Prostate gland (tissue), 2 donors: ENCODE data around the gene DIP2B. TPM values are rescaled to one million over a fixed set of nuclear protein-coding genes. Genes with fewer than 3 reads are reported as not detected.

Source experiments
- DNase-seq: peaks from one replicate; pipeline ENCODE4 v3.0.0-alpha.2; 2019; ENCODE audit warnings: low spot score
- H3K27ac ChIP-seq, 2 donors: fragments of 200-600 bp; sonication (generic); 2 replicates each; pipeline ENCODE4 v1.5.1; 2017 to 2019
- H3K27me3 ChIP-seq: fragments of 200-600 bp; sonication (generic); replicated peaks from 2 replicates; pipeline ENCODE4 v1.5.1; 2019; ENCODE audit not compliant: insufficient read depth
- H3K36me3 ChIP-seq, 2 donors: fragments of 200-600 bp; sonication (generic); 1 replicate in 1 of 2; 2 replicates in 1 of 2; pipeline versions ENCODE4 v1.5.1 to v1.8.1; 2017 to 2019
- H3K4me1 ChIP-seq: fragments of 200-600 bp; sonication (generic); replicated peaks from 2 replicates; pipeline ENCODE4 v1.5.1; 2019
- H3K4me3 ChIP-seq, 2 donors: fragments of 200-600 bp; sonication (generic); 2 replicates each; pipeline ENCODE4 v1.5.1; 2017 to 2019
- H3K9me3 ChIP-seq: fragments of 200-600 bp; sonication (generic); 2 replicates; pipeline ENCODE4 v1.5.1; 2017
- POLR2A ChIP-seq: fragments of 450-650 bp; IDR thresholded peaks from one replicate; pipeline ENCODE4 v1.6.1; 2016; ENCODE audit warnings: antibody characterized with exemption, mild to moderate bottlenecking
- POLR2AphosphoS5 ChIP-seq: sonication (generic); formaldehyde crosslinking; IDR thresholded peaks from one replicate; pipeline ENCODE4 v1.6.1; 2017; ENCODE audit warnings: antibody characterized with exemption
- WGBS: methylation state at CpG from one replicate; pipeline ENCODE4 v1.1.5; 2018; 5-methylcytosine and 5-hydroxymethylcytosine counted together
- intact Hi-C: fragments of 100-400 bp; cut with DNase I; formaldehyde crosslinking; loops from one replicate; pipeline ENCODE4 v1.14.2; 2022
- total RNA-seq, 2 donors: library from RNA; depleted of rRNA; stranded (reverse); fragments of >200 nt; gene quantifications; one replicate each; pipeline ENCODE4 v1.1.0, GENCODE V29; 2016
- TF ChIP-seq, protein P1 (sequence below), 4 experiments: fragments of 200-600 bp in 2 of 4; fragments of 450-650 bp in 2 of 4; sonication (generic) in 2 of 4; IDR thresholded peaks; 1 replicate in 3 of 4; 2 replicates in 1 of 4; pipeline ENCODE4 v1.5.1; 2016 to 2019; ENCODE audit warnings: antibody characterized with exemption in 4 of 4, mild to moderate bottlenecking in 2 of 4, moderate library complexity in 2 of 4

The DIP2B gene
- total RNA-seq, 2 donors from 2014 or later: 23.2 to 56.3 TPM

GRCh38 chr12:50610171-50610570, 105.4 kb downstream of the DIP2B start:
- H3K36me3 ChIP-seq: no peaks in the 10 kb centered on the region
- H3K9me3 ChIP-seq: no peaks in the 10 kb centered on the region
- H3K4me1 ChIP-seq: no peaks in the 10 kb centered on the region
- TF ChIP-seq POLR2A (no peak), POLR2AphosphoS5 (no peak)
- TF ChIP-seq, protein P1, sequence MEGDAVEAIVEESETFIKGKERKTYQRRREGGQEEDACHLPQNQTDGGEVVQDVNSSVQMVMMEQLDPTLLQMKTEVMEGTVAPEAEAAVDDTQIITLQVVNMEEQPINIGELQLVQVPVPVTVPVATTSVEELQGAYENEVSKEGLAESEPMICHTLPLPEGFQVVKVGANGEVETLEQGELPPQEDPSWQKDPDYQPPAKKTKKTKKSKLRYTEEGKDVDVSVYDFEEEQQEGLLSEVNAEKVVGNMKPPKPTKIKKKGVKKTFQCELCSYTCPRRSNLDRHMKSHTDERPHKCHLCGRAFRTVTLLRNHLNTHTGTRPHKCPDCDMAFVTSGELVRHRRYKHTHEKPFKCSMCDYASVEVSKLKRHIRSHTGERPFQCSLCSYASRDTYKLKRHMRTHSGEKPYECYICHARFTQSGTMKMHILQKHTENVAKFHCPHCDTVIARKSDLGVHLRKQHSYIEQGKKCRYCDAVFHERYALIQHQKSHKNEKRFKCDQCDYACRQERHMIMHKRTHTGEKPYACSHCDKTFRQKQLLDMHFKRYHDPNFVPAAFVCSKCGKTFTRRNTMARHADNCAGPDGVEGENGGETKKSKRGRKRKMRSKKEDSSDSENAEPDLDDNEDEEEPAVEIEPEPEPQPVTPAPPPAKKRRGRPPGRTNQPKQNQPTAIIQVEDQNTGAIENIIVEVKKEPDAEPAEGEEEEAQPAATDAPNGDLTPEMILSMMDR (IDR thresholded peaks at IDR 0.05): no peak
- intact Hi-C loops: no loop called here
- H3K4me3 ChIP-seq: no peak overlapping the region
- DNase-seq: no peak
- 88% methylated on average over 1 of the region's 1 CpG for WGBS
- H3K27ac ChIP-seq: no peak overlapping the region
- H3K27me3 ChIP-seq: no peaks in the 10 kb centered on the region

GRCh38 chr12:50611021-50611744, 106.4 kb downstream of the DIP2B start:
- intact Hi-C loops: no loop called here
- H3K4me3 ChIP-seq: no peak overlapping the region
- H3K27ac ChIP-seq: no peak overlapping the region
- H3K9me3 ChIP-seq: no peaks in the 10 kb centered on the region
- no peaks in the 10 kb centered on the region for H3K27me3 ChIP-seq
- 84% methylated on average over 10 of the region's 10 CpGs for WGBS
- H3K36me3 ChIP-seq: no peaks in the 10 kb centered on the region
- TF ChIP-seq, protein P1 (IDR thresholded peaks at IDR 0.05): no peak
- TF ChIP-seq POLR2A (no peak), POLR2AphosphoS5 (no peak)
- DNase-seq: no peak
- H3K4me1 ChIP-seq: no peaks in the 10 kb centered on the region

DNA sequence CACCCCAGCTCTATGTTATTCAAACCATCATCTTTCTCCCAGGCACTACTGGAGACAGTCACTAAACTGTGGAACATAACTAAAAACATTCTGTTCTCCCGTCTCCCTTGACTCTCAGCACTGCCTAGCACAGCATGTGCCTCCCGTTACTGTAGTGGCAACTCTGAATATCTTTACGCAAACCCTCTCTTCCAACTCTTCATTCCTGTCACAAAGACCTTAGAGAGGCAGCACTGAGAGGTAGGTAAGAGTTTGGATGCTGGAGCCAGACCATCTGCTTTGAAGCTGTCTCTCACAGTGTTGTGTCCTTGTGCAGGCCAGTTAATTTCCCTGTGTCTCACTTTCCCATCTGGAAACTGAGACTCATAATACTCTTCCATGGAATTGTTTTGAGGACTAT, 108.1 kb downstream of the DIP2B start:
- WGBS: 82% methylated on average over 3 of the region's 3 CpGs

DNA sequence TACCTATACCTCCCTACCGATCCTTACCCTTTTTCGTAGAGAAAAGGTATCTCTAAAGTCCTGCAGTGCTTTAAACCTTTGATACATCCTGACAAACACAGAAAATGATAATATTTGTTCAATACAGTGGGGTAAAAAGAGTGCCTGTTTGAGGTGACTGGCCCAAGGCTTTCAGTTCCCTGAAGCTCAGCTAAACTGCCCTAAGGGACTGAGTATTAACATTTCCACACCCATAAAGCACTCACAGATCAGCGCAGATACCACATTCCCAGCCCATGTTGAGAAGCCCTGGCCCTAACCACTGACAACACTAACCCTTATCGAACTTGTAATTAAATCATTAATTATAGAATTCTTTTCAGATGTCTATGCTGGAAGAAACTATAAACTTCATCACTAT, 108.7 kb downstream of the DIP2B start:
- TF ChIP-seq POLR2AphosphoS5: no peak
- no peak for TF ChIP-seq POLR2A
- TF ChIP-seq, protein P1 (IDR thresholded peaks at IDR 0.05): no peak
- H3K4me1 ChIP-seq: no peaks in the 10 kb centered on the region
- no peak for DNase-seq
- intact Hi-C loops: no loop called here
- 63% methylated on average over 4 of the region's 4 CpGs for WGBS
- H3K4me3 ChIP-seq: no peak overlapping the region
- H3K36me3 ChIP-seq: no peaks in the 10 kb centered on the region
- no peak overlapping the region for H3K27ac ChIP-seq
- H3K9me3 ChIP-seq: no peaks in the 10 kb centered on the region
- H3K27me3 ChIP-seq: no peaks in the 10 kb centered on the region

More for the DNA sequence above, 108.1 kb downstream of the DIP2B start:
- Histone ChIP-seq H3K4me3 (no peak overlapping the region), H3K27me3 (no peaks in the 10 kb centered on the region), H3K36me3 (no peaks in the 10 kb centered on the region), H3K27ac (no peak overlapping the region), H3K4me1 (no peaks in the 10 kb centered on the region), H3K9me3 (no peaks in the 10 kb centered on the region)
- intact Hi-C loops: no loop called here
- no peak for DNase-seq
- no peak for TF ChIP-seq POLR2AphosphoS5
- TF ChIP-seq, protein P1 (IDR thresholded peaks at IDR 0.05): no peak
- TF ChIP-seq POLR2A: no peak

- 72% methylated on average over 4 of the region's 4 CpGs for WGBS
- intact Hi-C loops: no loop called here
- Histone ChIP-seq H3K4me3 (no peak overlapping the region), H3K27ac (no peak overlapping the region), H3K36me3 (no peaks in the 10 kb centered on the region), H3K4me1 (no peaks in the 10 kb centered on the region), H3K9me3 (no peaks in the 10 kb centered on the region), H3K27me3 (no peaks in the 10 kb centered on the region)
- TF ChIP-seq, protein P1 (IDR thresholded peaks at IDR 0.05): no peak
- TF ChIP-seq POLR2A (no peak), POLR2AphosphoS5 (no peak)
- no peak for DNase-seq
These were observed 109.5 kb downstream of the DIP2B start for GRCh38 chr12:50614167-50614759.
